ENCODE measurements around the gene BDH2. TPM values are rescaled to one million over a fixed set of nuclear protein-coding genes. Genes with fewer than 3 reads are reported as not detected.
A peak's percentile ranks its signal among the peaks of the same experiment; 100 is the strongest.

The BDH2 gene
- polyA plus RNA-seq, 2 of the 4 experiments (the other 2 are of a cell fraction), result 15.7 to 28.2 TPM

GRCh38 chr4:103044183-103044582 lies 55.5 kb downstream of the BDH2 start:
- ChIA-PET CTCF (interaction anchor here (1.1 to 2.0 kb wide), 5 partner anchors 8 to 56 kb away, joined by 3 to 7 read pairs (median 3); partner anchors contain the start of gene BDH2), POLR2A (no interaction called here)
- no peaks in the 10 kb centered on the region for H3K9me3 ChIP-seq
- FAIRE-seq, result no peak
- TF ChIP-seq FOSB (CRISPR knock-in tag; IDR thresholded peaks at IDR 0.05) (no peak), ZSCAN20 (CRISPR knock-in tag; IDR thresholded peaks at IDR 0.05) (no peak), HOXA7 (CRISPR knock-in tag; IDR thresholded peaks at IDR 0.05) (no peak), JUN (IDR thresholded peaks at IDR 0.05) (no peak), CHD2 (IDR thresholded peaks at IDR 0.05; ENCODE audit: low read length, partially characterized antibody) (no peak)
- ATAC-seq, result no peak
- H3K27ac ChIP-seq, result no peak overlapping the region
- H3K4me2 ChIP-seq, result no peak overlapping the region
- no peak for DNase-seq (ENCODE audit: low read depth in 1 of 2, low spot score in 1 of 2)
- H3K4me1 ChIP-seq, result no peaks in the 10 kb centered on the region
- WGBS (ENCODE audit: missing lambda C conversion rate), result 53% methylated on average over 2 of the region's 2 CpGs
- H3K4me3 ChIP-seq, result no peak overlapping the region

GRCh38 chr4:103036169-103036568 lies 63.5 kb downstream of the BDH2 start:
- FAIRE-seq (no peak), DNase-seq (ENCODE audit: low read depth in 1 of 2, low spot score in 1 of 2) (no peak), ATAC-seq (no peak)
- TF ChIP-seq KDM1A (IDR thresholded peaks at IDR 0.05; ENCODE audit: low read depth) (no peak), CEBPB (IDR thresholded peaks at IDR 0.05) (no peak), NFE2L2 (conservative IDR thresholded peaks at IDR 0.05; ENCODE audit: low read length) (no peak), EP300 (IDR thresholded peaks at IDR 0.05) (no peak), HMGXB4 (CRISPR knock-in tag; IDR thresholded peaks at IDR 0.05; ENCODE audit: borderline replicate concordance) (no peak), CBX8 (IDR thresholded peaks at IDR 0.05) (no peak), HOXB5 (CRISPR knock-in tag; IDR thresholded peaks at IDR 0.05) (no peak), ZSCAN20 (CRISPR knock-in tag; IDR thresholded peaks at IDR 0.05) (no peak), HEYL (CRISPR knock-in tag; IDR thresholded peaks at IDR 0.05) (no peak), RARB (CRISPR knock-in tag; IDR thresholded peaks at IDR 0.05) (no peak), ZFP36 (IDR thresholded peaks at IDR 0.05; ENCODE audit: borderline replicate concordance, partially characterized antibody) (no peak), KDM5A (IDR thresholded peaks at IDR 0.05) (no peak)
- no peak overlapping the region for H3K4me2 ChIP-seq
- no peaks in the 10 kb centered on the region for H3K9me3 ChIP-seq
- ChIA-PET POLR2A (no interaction called here), CTCF (interaction anchor here (0.6 to 1.4 kb wide), 5 partner anchors 9 to 416 kb away, joined by 3 to 6 read pairs (median 4); partner anchors contain the start of gene BDH2)
- H3K27ac ChIP-seq, result no peak overlapping the region
- no peak overlapping the region for H3K4me3 ChIP-seq
- WGBS (ENCODE audit: missing lambda C conversion rate), result 95% methylated on average over 2 of the region's 2 CpGs
- H3K4me1 ChIP-seq, result no peaks in the 10 kb centered on the region

- POLR2A ChIA-PET, result no interaction called here
- H3K4me3 ChIP-seq, result no peak overlapping the region
- H3K4me1 ChIP-seq, result no peaks in the 10 kb centered on the region
- no peak overlapping the region for H3K4me2 ChIP-seq
- peak; percentile 41 to 57; a peak in 4 of 5 replicates for TF ChIP-seq RAD21 (conservative IDR thresholded peaks at IDR 0.05 in 1 of 2, IDR thresholded peaks at IDR 0.05 in 1 of 2)
- peak; percentile 32; the same call in 2 of the 3 replicates for TF ChIP-seq CTCF (IDR thresholded peaks at IDR 0.05)
- peak; percentile 25; the same call in 1 of the 3 replicates for TF ChIP-seq SMC3 (IDR thresholded peaks at IDR 0.05)
- no peak for TF ChIP-seq SREBF2 (IDR thresholded peaks at IDR 0.05)
- FAIRE-seq, result no peak
- no peaks in the 10 kb centered on the region for H3K9me3 ChIP-seq
- 65% methylated on average over 2 of the region's 2 CpGs for WGBS (ENCODE audit: missing lambda C conversion rate)
- CTCF ChIA-PET, result interaction anchor here (1.1 to 1.7 kb wide), 2 partner anchors 13 to 412 kb away, joined by 5 to 6 read pairs; no protein-coding TSS in a partner anchor
- no peak overlapping the region for H3K27ac ChIP-seq
- peak; percentile 83 to 90 for ATAC-seq
- peak in 1 of 2 experiments; percentile 56 for DNase-seq (ENCODE audit: low read depth in 1 of 2, low spot score in 1 of 2)
Observed at GRCh38 chr4:103032574-103032973, 67.1 kb downstream of the BDH2 start.

Measured in A549 (cell line).